ENCODE data around the gene MS4A6A. TPM values are rescaled to one million over a fixed set of nuclear protein-coding genes. Genes with fewer than 3 reads are reported as not detected.
A peak's percentile ranks its signal among the peaks of the same experiment; 100 is the strongest.

The MS4A6A gene
- total and polyA plus RNA-seq, 2 donors (not counting 3 experiments of a cell fraction or from before 2014, with no cell fraction given) = 2.7 to 5.0 TPM

DNA sequence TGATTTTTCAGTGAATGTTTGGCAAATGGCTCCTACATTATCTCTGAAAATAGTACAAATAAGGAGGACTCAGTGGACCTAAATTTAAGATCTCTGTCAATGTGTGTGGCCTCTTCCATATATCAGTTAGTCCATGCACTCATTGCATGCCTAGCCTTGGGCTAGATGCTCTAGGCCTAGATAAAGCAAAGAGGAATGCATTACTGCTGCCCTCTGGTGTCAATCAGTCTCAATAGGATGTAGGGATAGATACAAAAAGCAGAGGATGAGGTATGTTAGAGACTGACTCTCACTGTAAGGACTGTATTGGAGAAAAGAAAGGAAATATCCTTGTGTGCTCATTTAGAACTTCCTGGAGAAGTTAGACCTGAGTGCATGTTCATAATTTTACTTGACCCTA lies 52.4 kb downstream of the MS4A6A start:
- Histone ChIP-seq H3K79me2 (ENCODE audit: control insufficient read depth, insufficient read depth, low read length) (no peaks in the 10 kb centered on the region), H3K4me1 (ENCODE audit: control insufficient read depth, extremely low read depth, insufficient read depth, low read length) (peaks cover 12% of the 10 kb centered on the region), H3K4me2 (ENCODE audit: insufficient read depth, low read length) (no peak overlapping the region), H3K27ac (ENCODE audit: insufficient read depth, low read depth, low read length) (no peak overlapping the region), H3K9ac (replicated peaks; ENCODE audit: extremely low read depth, insufficient read depth, low read length) (no peak overlapping the region), H3K36me3 (ENCODE audit: control insufficient read depth in 2 of 2, extremely low read depth in 1 of 2, insufficient read depth in 2 of 2, low read length in 2 of 2) (no peaks in the 10 kb centered on the region), H3K27me3 (ENCODE audit: control insufficient read depth in 2 of 2, insufficient read depth in 2 of 2, low read length in 2 of 2) (no peaks in the 10 kb centered on the region), H3K9me1 (replicated peaks; ENCODE audit: control insufficient read depth, extremely low read depth, insufficient read depth, low read length) (no peaks in the 10 kb centered on the region), H4K20me1 (replicated peaks; ENCODE audit: control insufficient read depth, extremely low read depth, insufficient read depth, low read length) (no peaks in the 10 kb centered on the region), H2AFZ (ENCODE audit: low read depth, low read length) (no peak overlapping the region), H3K9me3 (replicated peaks; ENCODE audit: control insufficient read depth, insufficient read depth, low read length) (no peaks in the 10 kb centered on the region), H3K4me3 (replicated peaks in 1 of 3; ENCODE audit: insufficient read depth in 1 of 3, low read depth in 1 of 3, low read length in 3 of 3) (no peak overlapping the region)
- FAIRE-seq (peak; percentile 89), DNase-seq (ENCODE audit: low read depth, low spot score) (peak; percentile 86)
- TF ChIP-seq, protein P1, sequence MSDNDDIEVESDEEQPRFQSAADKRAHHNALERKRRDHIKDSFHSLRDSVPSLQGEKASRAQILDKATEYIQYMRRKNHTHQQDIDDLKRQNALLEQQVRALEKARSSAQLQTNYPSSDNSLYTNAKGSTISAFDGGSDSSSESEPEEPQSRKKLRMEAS (IDR thresholded peaks at IDR 0.05; ENCODE audit: insufficient read depth, insufficient read length) = no peak
- no peak for TF ChIP-seq POLR2AphosphoS5 (IDR thresholded peaks at IDR 0.05; ENCODE audit: insufficient read depth, low read depth, low read length)
- no peak for TF ChIP-seq GATA2 (IDR thresholded peaks at IDR 0.05; ENCODE audit: insufficient read depth, insufficient read length, low read depth, low read length)
- no peak for TF ChIP-seq MYC (IDR thresholded peaks at IDR 0.05; ENCODE audit: low read depth, low read length)
- TF ChIP-seq, protein P2, sequence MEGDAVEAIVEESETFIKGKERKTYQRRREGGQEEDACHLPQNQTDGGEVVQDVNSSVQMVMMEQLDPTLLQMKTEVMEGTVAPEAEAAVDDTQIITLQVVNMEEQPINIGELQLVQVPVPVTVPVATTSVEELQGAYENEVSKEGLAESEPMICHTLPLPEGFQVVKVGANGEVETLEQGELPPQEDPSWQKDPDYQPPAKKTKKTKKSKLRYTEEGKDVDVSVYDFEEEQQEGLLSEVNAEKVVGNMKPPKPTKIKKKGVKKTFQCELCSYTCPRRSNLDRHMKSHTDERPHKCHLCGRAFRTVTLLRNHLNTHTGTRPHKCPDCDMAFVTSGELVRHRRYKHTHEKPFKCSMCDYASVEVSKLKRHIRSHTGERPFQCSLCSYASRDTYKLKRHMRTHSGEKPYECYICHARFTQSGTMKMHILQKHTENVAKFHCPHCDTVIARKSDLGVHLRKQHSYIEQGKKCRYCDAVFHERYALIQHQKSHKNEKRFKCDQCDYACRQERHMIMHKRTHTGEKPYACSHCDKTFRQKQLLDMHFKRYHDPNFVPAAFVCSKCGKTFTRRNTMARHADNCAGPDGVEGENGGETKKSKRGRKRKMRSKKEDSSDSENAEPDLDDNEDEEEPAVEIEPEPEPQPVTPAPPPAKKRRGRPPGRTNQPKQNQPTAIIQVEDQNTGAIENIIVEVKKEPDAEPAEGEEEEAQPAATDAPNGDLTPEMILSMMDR (IDR thresholded peaks at IDR 0.05; ENCODE audit: extremely low read depth in 1 of 2, insufficient read depth in 1 of 2, low read depth in 1 of 2, low read length in 2 of 2) = peak; percentile 24 to 44
- no peak for TF ChIP-seq JUN (IDR thresholded peaks at IDR 0.05; ENCODE audit: borderline replicate concordance, insufficient read depth, insufficient read length, low read depth)
- ChIA-PET POLR2A (no interaction called here), CTCF (interaction anchor here (0.8 to 1.1 kb wide), 4 partner anchors 25 to 308 kb away, joined by 3 read pairs; no protein-coding TSS in a partner anchor)
- dilution Hi-C loops (cut with MboI; ENCODE audit: extremely low pct_ligation_motif_present, low sequenced_read_pairs) (no loop called here), intact Hi-C loops (cut with micrococcal nuclease) (loop anchor here (1.0 kb wide), 4 partner anchors 39 to 312 kb away; no protein-coding TSS in a partner anchor)
- BruUV-seq (replicated peaks) = no TSS peak

Measured in endothelial cell of umbilical vein (primary cell).